ENCODE results near the gene RMND1.
"Not testable (repeated sequence)": the region's sequence is repeated elsewhere in the genome, so short reads cannot be mapped to it uniquely, and the experiment has no call there.

Gene RMND1

GRCh38 chr6:151381722-151382121 lies 70.2 kb downstream of the RMND1 start:
- no peak for DNase-seq

- no peak for DNase-seq
Measured at GRCh38 chr6:151380848-151381205, 71.1 kb downstream of the RMND1 start.

GRCh38 chr6:151379933-151380847 lies 71.7 kb downstream of the RMND1 start:
- no peak for DNase-seq

GRCh38 chr6:151377095-151377494 lies 74.8 kb downstream of the RMND1 start:
- DNase-seq: no peak

GRCh38 chr6:151376440-151376839 lies 75.5 kb downstream of the RMND1 start:
- DNase-seq: no peak

- DNase-seq: no peak
Measured at GRCh38 chr6:151375833-151376232, 76.1 kb downstream of the RMND1 start.

- no peak for DNase-seq
Measured at GRCh38 chr6:151374036-151374683, 77.8 kb downstream of the RMND1 start.

- no peak for DNase-seq
Measured at GRCh38 chr6:151372164-151372563, 79.8 kb downstream of the RMND1 start.

GRCh38 chr6:151370509-151371078 lies 81.3 kb downstream of the RMND1 start:
- no peak for DNase-seq

- no peak for DNase-seq
Measured at GRCh38 chr6:151365233-151365632, 86.7 kb downstream of the RMND1 start.

- DNase-seq: no peak
Measured at GRCh38 chr6:151359486-151359885, 92.4 kb downstream of the RMND1 start.

- DNase-seq: no peak
Measured at GRCh38 chr6:151358475-151358874, 93.5 kb downstream of the RMND1 start.

- DNase-seq: no peak
Measured at GRCh38 chr6:151357758-151358436, 94.0 kb downstream of the RMND1 start.

- DNase-seq: not testable (repeated sequence)
Measured at GRCh38 chr6:151356983-151357382, 94.9 kb downstream of the RMND1 start.

Data from NCI-H748 treated with DMSO at 0.1 percent for 48 hours (cell line).